ENCODE results near the gene METAP1D.

GRCh38 chr2:172096626-172097547, 97.1 kb downstream of the METAP1D start:
- TF ChIP-seq CTCF (IDR thresholded peaks at IDR 0.05; ENCODE audit: insufficient read depth, low read length, poor library complexity, severe bottlenecking) (no peak), EZH2phosphoT487 (conservative IDR thresholded peaks at IDR 0.05; ENCODE audit: low read length) (no peak)
